Prostate gland (tissue), 2 donors: ENCODE measurements around the gene ADI1. TPM values are rescaled to one million over a fixed set of nuclear protein-coding genes. Genes with fewer than 3 reads are reported as not detected.

Source experiments
- DNase-seq: peaks from one replicate; pipeline ENCODE4 v3.0.0-alpha.2; 2019; ENCODE audit warnings: low spot score
- H3K27ac ChIP-seq, 2 donors: fragments of 200-600 bp; sonication (generic); 2 replicates each; pipeline ENCODE4 v1.5.1; 2017 to 2019
- H3K27me3 ChIP-seq: fragments of 200-600 bp; sonication (generic); replicated peaks from 2 replicates; pipeline ENCODE4 v1.5.1; 2019; ENCODE audit not compliant: insufficient read depth
- H3K36me3 ChIP-seq, 2 donors: fragments of 200-600 bp; sonication (generic); 1 replicate in 1 of 2; 2 replicates in 1 of 2; pipeline versions ENCODE4 v1.5.1 to v1.8.1; 2017 to 2019
- H3K4me1 ChIP-seq: fragments of 200-600 bp; sonication (generic); replicated peaks from 2 replicates; pipeline ENCODE4 v1.5.1; 2019
- H3K4me3 ChIP-seq, 2 donors: fragments of 200-600 bp; sonication (generic); 2 replicates each; pipeline ENCODE4 v1.5.1; 2017 to 2019
- H3K9me3 ChIP-seq: fragments of 200-600 bp; sonication (generic); 2 replicates; pipeline ENCODE4 v1.5.1; 2017
- POLR2A ChIP-seq: fragments of 450-650 bp; IDR thresholded peaks from one replicate; pipeline ENCODE4 v1.6.1; 2016; ENCODE audit warnings: antibody characterized with exemption, mild to moderate bottlenecking
- POLR2AphosphoS5 ChIP-seq: sonication (generic); formaldehyde crosslinking; IDR thresholded peaks from one replicate; pipeline ENCODE4 v1.6.1; 2017; ENCODE audit warnings: antibody characterized with exemption
- WGBS: methylation state at CpG from one replicate; pipeline ENCODE4 v1.1.5; 2018; 5-methylcytosine and 5-hydroxymethylcytosine counted together
- intact Hi-C: fragments of 100-400 bp; cut with DNase I; formaldehyde crosslinking; loops from one replicate; pipeline ENCODE4 v1.14.2; 2022
- total RNA-seq, 2 donors: library from RNA; depleted of rRNA; stranded (reverse); fragments of >200 nt; gene quantifications; one replicate each; pipeline ENCODE4 v1.1.0, GENCODE V29; 2016
- TF ChIP-seq, protein P1 (sequence below), 4 experiments: fragments of 200-600 bp in 2 of 4; fragments of 450-650 bp in 2 of 4; sonication (generic) in 2 of 4; IDR thresholded peaks; 1 replicate in 3 of 4; 2 replicates in 1 of 4; pipeline ENCODE4 v1.5.1; 2016 to 2019; ENCODE audit warnings: antibody characterized with exemption in 4 of 4, mild to moderate bottlenecking in 2 of 4, moderate library complexity in 2 of 4

ADI1 gene
- total RNA-seq, 2 donors from 2014 or later = 81.7 to 270 TPM

DNA sequence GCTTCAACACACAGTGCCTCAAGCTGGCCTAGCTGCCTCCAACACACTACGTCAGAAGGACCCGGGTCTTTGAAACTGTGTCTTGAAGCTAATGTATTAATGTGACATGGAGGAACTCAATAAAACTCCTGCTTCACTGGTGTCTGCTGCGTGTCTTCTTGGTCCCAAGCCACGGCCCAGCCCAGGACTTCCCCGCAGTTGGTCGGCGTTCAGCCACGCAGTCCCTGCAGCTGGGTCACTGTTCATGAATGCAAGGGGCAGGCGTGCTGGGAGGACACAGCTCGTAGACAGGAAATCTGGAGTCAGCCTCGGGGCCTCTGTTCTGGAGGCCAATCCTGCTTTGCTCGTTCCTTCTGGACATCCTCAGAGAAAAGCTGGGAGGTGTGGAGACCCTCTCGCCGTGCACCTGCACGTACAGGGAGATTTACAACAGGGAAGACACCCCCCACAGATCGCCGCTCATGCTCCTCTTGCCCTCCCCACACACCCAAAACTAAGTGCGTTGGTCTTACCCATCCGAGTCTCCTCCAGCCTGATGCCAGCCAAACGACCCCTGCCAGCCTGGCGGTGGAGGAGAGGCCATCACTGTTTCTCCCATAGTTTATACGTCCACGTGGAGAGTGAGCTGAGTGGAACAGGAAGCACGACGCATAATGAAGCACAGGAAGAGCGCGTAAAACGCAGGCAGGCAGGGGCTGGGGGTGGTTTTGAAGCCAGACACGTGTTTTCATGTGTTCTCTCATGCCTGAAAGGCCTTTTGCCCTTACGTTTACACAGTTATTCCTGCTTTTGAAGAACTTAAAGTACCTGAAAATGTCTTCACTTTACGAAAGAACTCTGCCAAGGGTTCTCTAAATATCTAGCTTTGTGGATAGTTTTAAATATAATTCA lies 39.7 kb downstream of the ADI1 start:
- intact Hi-C loops = no loop called here
- H3K4me1 ChIP-seq = peaks cover 8% of the 10 kb centered on the region
- H3K27me3 ChIP-seq = no peaks in the 10 kb centered on the region
- WGBS = 86% methylated on average over 31 of the region's 31 CpGs
- H3K36me3 ChIP-seq = no peaks in the 10 kb centered on the region
- no peak overlapping the region for H3K4me3 ChIP-seq
- H3K27ac ChIP-seq = no peak overlapping the region
- no peaks in the 10 kb centered on the region for H3K9me3 ChIP-seq
- DNase-seq = no peak
- TF ChIP-seq, protein P1, sequence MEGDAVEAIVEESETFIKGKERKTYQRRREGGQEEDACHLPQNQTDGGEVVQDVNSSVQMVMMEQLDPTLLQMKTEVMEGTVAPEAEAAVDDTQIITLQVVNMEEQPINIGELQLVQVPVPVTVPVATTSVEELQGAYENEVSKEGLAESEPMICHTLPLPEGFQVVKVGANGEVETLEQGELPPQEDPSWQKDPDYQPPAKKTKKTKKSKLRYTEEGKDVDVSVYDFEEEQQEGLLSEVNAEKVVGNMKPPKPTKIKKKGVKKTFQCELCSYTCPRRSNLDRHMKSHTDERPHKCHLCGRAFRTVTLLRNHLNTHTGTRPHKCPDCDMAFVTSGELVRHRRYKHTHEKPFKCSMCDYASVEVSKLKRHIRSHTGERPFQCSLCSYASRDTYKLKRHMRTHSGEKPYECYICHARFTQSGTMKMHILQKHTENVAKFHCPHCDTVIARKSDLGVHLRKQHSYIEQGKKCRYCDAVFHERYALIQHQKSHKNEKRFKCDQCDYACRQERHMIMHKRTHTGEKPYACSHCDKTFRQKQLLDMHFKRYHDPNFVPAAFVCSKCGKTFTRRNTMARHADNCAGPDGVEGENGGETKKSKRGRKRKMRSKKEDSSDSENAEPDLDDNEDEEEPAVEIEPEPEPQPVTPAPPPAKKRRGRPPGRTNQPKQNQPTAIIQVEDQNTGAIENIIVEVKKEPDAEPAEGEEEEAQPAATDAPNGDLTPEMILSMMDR (IDR thresholded peaks at IDR 0.05) = no peak
- TF ChIP-seq POLR2A (no peak), POLR2AphosphoS5 (no peak)

DNA sequence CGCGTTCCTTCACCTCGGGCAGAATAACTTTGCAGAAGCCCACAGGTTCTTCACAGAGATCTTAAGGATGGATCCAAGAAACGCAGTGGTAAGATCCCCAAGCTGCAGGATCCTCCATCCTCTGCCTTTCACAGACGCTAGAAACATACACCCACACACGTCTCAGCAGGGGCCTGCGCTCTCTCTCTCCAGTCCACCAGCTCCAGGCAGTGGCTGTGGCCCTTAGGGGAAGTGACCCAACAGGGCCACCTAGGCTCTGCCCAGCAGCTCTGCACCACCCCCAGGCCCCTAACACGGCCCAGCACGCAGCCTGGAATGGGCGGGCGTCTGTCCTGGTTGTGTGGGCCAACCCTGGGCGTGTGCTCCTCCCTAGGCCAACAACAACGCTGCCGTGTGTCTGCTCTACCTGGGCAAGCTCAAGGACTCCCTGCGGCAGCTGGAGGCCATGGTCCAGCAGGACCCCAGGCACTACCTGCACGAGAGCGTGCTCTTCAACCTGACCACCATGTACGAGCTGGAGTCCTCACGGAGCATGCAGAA lies 40.4 kb downstream of the ADI1 start:
- WGBS = 93% methylated on average over 17 of the region's 19 CpGs
- Histone ChIP-seq H3K4me1 (peaks cover 6% of the 10 kb centered on the region), H3K4me3 (no peak overlapping the region), H3K27me3 (no peaks in the 10 kb centered on the region), H3K36me3 (no peaks in the 10 kb centered on the region), H3K9me3 (no peaks in the 10 kb centered on the region), H3K27ac (no peak overlapping the region)
- no peak for DNase-seq
- intact Hi-C loops = no loop called here
- TF ChIP-seq, protein P1 (IDR thresholded peaks at IDR 0.05) = no peak
- TF ChIP-seq POLR2AphosphoS5 (no peak), POLR2A (no peak)

DNA sequence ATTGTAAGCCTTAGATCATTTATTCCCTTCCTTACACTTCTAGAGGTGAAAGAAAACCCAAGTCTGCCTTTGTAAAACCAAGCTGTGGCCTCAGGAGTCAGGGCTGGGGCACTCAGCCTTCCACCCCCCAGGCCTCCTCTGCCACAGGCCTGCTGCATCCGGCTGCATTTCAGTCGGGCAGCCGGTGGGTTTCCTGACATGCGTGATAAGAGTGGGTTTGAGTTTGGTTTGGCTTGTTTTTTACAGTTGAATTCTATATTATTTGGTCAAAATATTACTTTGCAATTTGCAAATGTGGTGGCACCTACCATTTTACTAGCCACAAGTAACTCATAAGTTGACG lies 42.4 kb downstream of the ADI1 start:
- H3K27ac ChIP-seq = peak overlapping the region in 1 of 2 donors; percentile 38
- DNase-seq = no peak
- H3K36me3 ChIP-seq = no peaks in the 10 kb centered on the region

DNA sequence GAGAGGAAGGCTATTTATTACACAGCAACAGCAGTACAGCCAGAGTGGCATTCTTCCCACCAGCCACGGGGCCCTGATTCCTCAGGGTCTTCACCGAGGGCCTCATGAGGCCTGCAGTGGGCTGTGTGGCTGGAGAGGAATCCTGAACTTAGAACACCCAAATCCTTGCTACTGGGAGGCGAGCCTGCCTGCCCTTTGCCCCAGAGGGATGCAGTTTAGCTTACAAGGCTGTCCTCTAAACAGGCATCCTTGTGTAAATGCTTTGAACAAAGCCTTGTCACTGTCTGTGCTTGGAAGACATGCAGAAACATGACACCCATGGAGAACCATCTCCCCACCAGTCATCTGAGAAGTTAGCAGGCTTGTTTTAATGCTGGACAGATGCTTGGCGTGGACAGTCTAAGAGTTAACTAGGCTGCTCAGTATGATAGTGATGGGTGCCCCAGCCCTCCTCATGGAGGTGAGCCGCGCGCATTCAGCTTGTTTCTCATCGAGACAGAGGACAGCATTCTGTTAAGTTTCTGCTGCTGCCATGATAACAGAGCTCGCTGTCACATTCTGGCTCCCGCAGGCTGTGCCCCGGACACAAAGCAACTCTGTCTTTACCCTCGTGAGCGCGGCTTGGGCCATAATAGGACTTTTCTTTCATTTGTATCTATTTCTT lies 42.9 kb downstream of the ADI1 start:
- TF ChIP-seq POLR2AphosphoS5 = no peak
- TF ChIP-seq, protein P1 (IDR thresholded peaks at IDR 0.05) = no peak
- no peak for TF ChIP-seq POLR2A
- Histone ChIP-seq H3K4me1 (peaks cover 6% of the 10 kb centered on the region), H3K27ac (peak overlapping the region in 1 of 2 donors; percentile 38), H3K36me3 (no peaks in the 10 kb centered on the region), H3K9me3 (no peaks in the 10 kb centered on the region), H3K4me3 (no peak overlapping the region), H3K27me3 (no peaks in the 10 kb centered on the region)
- no peak for DNase-seq
- WGBS = 45% methylated on average over 14 of the region's 14 CpGs
- intact Hi-C loops = no loop called here

More for the DNA sequence above, 42.4 kb downstream of the ADI1 start:
- Histone ChIP-seq H3K9me3 (no peaks in the 10 kb centered on the region), H3K27me3 (no peaks in the 10 kb centered on the region), H3K4me1 (peaks cover 1% of the 10 kb centered on the region), H3K4me3 (no peak overlapping the region)
- WGBS = 70% methylated on average over 5 of the region's 5 CpGs
- intact Hi-C loops = no loop called here
- TF ChIP-seq POLR2AphosphoS5 (no peak), POLR2A (no peak)
- TF ChIP-seq, protein P1 (IDR thresholded peaks at IDR 0.05) = no peak
